Activated naive CD8-positive, alpha-beta T cell treated with anti-CD3 and anti-CD28 coated beads for 36 hours (primary cell): ENCODE results near the gene METTL16. TPM values are rescaled to one million over a fixed set of nuclear protein-coding genes. Genes with fewer than 3 reads are reported as not detected.

Experiments used
- DNase-seq: peaks from one replicate; pipeline ENCODE4 v3.0.0; 2021
- H3K27ac Mint-ChIP-seq: one replicate; pipeline ENCODE4 v1.8.0; 2022; ENCODE audit warnings: mild to moderate bottlenecking, moderate library complexity, mixed read lengths
- H3K27me3 Mint-ChIP-seq: one replicate; pipeline ENCODE4 v1.8.0; 2022; ENCODE audit warnings: mild to moderate bottlenecking, mixed read lengths
- H3K36me3 Mint-ChIP-seq: one replicate; pipeline ENCODE4 v1.8.0; 2021; ENCODE audit warnings: mild to moderate bottlenecking, mixed read lengths
- H3K4me1 Mint-ChIP-seq: one replicate; pipeline ENCODE4 v1.8.0; 2021; ENCODE audit warnings: mixed read lengths
- H3K4me3 Mint-ChIP-seq: one replicate; pipeline ENCODE4 v1.8.0; 2022; ENCODE audit warnings: mild to moderate bottlenecking, moderate library complexity, mixed read lengths
- H3K9me3 Mint-ChIP-seq: one replicate; pipeline ENCODE4 v1.8.0; 2022; ENCODE audit warnings: mixed read lengths
- total RNA-seq, 2 experiments: library from RNA; stranded (reverse); gene quantifications; one replicate each; pipeline ENCODE4 v1.2.3, GENCODE V29; 2021

The METTL16 gene
- total RNA-seq, 2 experiments from 2014 or later: 61.7 to 66.5 TPM

DNA sequence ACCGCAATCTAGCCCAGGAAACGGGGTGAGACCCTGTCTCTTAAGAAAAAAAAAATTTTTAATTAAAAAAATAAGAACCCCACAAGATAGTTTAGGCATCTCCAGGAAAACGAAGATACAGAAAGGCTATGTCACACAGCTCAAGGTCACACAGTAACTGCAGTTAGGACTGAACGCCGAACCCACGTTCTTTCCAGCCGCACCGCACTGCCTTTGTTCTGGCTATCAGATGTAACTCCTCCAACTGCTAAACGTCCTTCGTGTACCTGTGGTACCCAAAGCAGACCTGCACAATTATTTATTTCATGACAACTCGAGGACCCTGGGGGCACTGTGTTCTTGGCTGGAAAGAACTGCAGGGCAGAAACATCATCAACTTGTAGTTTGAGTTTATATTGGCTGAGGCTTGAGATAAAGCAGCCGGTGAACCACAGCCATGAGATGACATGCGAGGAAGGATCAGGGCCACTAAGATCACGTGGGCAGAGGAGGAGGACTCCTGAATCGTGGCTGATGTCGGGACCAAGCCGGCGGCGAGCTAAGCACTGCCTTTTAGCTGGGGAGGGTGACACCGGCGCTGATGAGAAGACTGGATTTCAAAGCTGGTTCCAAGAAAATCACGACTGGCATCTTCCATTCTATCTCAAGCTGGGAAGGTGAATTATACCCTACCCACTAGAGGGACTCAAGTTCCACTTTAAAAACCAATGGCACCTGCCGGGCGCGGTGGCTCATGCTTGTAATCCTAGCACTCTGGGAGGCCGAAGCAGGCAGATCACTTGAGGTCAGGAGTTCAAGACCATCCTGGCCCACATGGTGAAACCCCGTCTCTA is 90.2 kb downstream of the METTL16 start:
- Mint-ChIP-seq H3K4me3 (no peak overlapping the region), H3K36me3 (peaks cover 3% of the 10 kb centered on the region), H3K9me3 (no peaks in the 10 kb centered on the region), H3K4me1 (peaks cover 2% of the 10 kb centered on the region), H3K27me3 (no peaks in the 10 kb centered on the region), H3K27ac (no peak overlapping the region)
- no peak for DNase-seq

- no peaks in the 10 kb centered on the region for H3K27me3 Mint-ChIP-seq
- H3K36me3 Mint-ChIP-seq: no peaks in the 10 kb centered on the region
- H3K4me1 Mint-ChIP-seq: peaks cover 2% of the 10 kb centered on the region
- H3K4me3 Mint-ChIP-seq: no peak overlapping the region
- no peak for DNase-seq
- no peaks in the 10 kb centered on the region for H3K9me3 Mint-ChIP-seq
- no peak overlapping the region for H3K27ac Mint-ChIP-seq
These were observed 91.5 kb downstream of the METTL16 start for GRCh38 chr17:2420176-2420575.

DNA sequence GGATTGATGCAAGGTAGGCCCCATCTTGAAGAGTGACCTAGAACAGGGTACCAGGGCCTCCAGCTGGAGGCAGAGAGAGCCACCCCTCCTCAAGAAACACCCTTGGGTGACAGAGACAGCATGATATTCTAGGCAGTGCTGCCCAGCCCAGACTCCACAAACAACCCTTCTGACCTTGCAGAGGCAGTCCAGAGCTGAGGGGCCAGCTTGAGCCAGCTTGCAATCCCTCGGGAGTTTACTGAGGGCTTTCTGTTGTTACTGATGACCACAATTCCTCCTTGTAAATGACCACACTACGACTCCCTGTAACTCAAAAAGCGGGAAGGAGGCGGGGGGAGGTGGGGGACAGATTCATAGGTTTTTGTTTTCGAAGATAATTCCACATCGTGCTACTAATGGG is 92.2 kb downstream of the METTL16 start:
- Mint-ChIP-seq H3K9me3 (no peaks in the 10 kb centered on the region), H3K27ac (no peak overlapping the region), H3K27me3 (no peaks in the 10 kb centered on the region), H3K4me3 (no peak overlapping the region), H3K36me3 (no peaks in the 10 kb centered on the region), H3K4me1 (peaks cover 2% of the 10 kb centered on the region)
- DNase-seq: no peak

DNA sequence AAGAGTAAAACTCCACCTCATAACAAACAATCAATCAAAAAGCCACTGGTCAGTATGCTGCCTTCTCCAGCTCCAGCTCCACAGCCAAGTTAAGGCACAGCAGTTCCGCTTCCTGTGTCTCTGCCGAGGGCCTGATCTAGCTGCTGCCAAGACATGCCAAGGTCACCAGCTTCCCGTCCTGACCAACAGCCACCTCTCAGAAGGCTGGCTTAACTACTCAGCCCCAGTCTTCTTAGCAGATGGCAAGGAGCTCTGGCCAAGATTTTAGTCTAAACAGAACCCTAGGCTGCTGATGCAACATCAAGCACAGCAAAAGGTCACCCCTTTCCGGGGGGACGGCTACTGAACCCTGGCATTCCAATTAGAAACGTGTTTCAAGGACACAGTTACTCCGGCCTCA is 93.1 kb downstream of the METTL16 start:
- peaks cover 5% of the 10 kb centered on the region for H3K36me3 Mint-ChIP-seq
- H3K27me3 Mint-ChIP-seq: no peaks in the 10 kb centered on the region
- no peaks in the 10 kb centered on the region for H3K9me3 Mint-ChIP-seq
- H3K4me1 Mint-ChIP-seq: peaks cover under 1% of the 10 kb centered on the region
- DNase-seq: no peak
- peak overlapping the region; percentile 51 for H3K27ac Mint-ChIP-seq
- no peak overlapping the region for H3K4me3 Mint-ChIP-seq

DNA sequence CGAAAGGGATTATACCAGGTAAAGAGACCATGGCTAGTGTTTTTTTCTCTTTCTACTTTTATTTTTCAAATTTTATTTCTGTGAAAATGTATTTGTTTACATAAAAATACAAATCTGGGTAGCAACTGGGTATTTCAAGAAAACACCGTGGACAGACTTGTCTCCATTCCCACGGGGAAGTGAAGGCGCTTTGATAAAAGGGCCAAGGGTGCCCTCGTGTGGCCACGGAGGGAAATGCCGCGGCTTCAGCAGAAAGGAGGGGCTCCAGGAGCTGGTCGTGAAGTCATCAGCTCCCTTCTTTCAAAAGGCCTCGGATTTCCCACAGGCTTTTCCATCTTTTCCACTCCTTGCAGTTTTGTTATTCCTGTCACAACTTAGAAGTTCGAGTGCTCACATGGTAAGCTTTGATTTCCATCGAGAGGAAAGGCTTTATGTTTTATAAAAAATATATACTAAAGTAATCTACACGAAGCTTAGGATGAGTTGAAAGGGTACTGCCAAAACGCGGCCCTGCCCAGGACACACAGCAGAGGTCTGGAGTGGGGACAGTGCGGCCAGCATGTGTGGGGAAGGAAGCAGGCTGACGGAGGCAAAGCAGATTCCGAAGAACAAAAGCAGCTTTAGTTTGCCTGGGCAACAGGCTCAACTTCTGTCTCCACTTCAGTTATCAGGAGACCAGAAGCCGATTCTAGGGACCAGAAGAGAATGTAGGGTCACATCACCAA is 95.5 kb downstream of the METTL16 start:
- H3K4me3 Mint-ChIP-seq: no peak overlapping the region
- no peaks in the 10 kb centered on the region for H3K4me1 Mint-ChIP-seq
- DNase-seq: peak; percentile 74
- H3K27me3 Mint-ChIP-seq: no peaks in the 10 kb centered on the region
- no peak overlapping the region for H3K27ac Mint-ChIP-seq
- H3K9me3 Mint-ChIP-seq: no peaks in the 10 kb centered on the region
- peaks cover 5% of the 10 kb centered on the region for H3K36me3 Mint-ChIP-seq

DNA sequence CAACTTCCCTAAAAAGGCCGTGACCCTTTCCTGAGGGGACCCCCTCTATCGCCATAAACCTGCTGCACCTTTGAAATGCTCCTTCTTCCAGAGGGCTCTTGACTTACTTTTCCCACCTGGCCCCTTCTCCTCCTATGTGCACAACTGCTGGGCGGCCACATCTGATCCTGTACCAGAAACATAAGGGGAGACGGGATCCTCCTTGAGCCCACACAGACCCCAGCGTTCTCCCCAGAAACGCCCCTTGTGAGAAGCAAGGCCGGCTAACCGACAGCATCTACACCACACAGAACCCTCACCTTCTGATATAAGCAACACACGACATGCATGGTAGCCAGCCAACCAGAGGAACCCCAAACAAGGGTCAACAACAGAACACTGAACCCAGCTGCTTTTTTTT is 96.6 kb downstream of the METTL16 start:
- H3K27me3 Mint-ChIP-seq: no peaks in the 10 kb centered on the region
- no peak overlapping the region for H3K27ac Mint-ChIP-seq
- peaks cover 7% of the 10 kb centered on the region for H3K36me3 Mint-ChIP-seq
- H3K4me1 Mint-ChIP-seq: no peaks in the 10 kb centered on the region
- no peak overlapping the region for H3K4me3 Mint-ChIP-seq
- H3K9me3 Mint-ChIP-seq: no peaks in the 10 kb centered on the region
- DNase-seq: no peak

DNA sequence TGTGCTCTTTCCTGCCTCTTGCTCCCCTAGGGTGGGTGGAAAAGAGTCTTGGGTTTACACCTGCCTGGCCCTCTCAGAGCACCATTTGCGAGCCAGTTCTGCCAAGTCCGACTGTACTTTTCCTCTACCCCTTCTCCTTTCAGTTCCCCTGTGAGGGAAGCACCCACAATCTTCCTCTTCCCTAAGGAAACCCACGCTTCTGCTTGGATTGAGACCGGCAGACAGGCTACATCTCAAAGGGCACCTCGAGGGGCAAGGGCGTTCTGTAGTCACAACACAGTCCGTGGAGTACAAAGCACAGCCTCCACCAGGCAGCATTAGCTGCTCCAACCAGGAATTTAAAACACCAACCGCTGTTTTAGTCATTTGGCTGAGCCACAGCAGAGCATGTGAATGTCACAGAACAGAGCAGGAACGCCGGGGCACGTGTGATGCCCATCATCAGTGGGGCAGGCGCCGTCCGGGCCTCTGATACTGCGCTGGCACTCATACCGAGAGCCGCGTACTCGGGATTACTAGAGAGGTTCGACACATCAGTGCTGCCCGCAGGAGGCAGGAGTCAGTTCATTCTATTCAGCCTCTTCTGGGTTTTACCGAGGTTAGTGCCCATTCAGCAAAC is 97.1 kb downstream of the METTL16 start:
- Mint-ChIP-seq H3K27ac (no peak overlapping the region), H3K4me3 (no peak overlapping the region)

DNA sequence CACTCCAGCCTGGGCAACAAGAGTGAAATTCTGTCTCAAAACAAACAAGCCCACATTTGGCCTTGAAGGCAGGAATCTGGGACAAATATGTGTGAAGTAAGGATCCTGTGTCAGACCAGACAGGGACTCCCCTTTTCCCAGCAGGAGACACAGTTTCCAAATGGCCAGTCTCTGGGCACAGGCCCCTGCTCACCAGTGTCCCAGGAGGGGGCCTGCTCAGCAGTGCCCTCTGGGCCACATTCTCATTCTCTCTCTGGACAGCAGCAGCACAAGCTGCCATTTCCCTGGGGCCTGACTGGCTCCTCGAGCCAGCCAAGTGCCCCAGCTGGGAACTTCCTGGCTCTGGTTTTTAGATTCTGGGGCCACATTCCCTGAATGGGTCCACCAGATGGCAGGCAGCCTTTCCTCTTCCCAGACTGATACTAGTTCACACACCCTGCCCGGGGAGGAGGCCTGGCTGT is 99.1 kb downstream of the METTL16 start:
- no peaks in the 10 kb centered on the region for H3K27me3 Mint-ChIP-seq
- no peaks in the 10 kb centered on the region for H3K4me1 Mint-ChIP-seq
- no peaks in the 10 kb centered on the region for H3K9me3 Mint-ChIP-seq
- no peak overlapping the region for H3K4me3 Mint-ChIP-seq
- H3K36me3 Mint-ChIP-seq: peaks cover 7% of the 10 kb centered on the region
- no peak for DNase-seq
- no peak overlapping the region for H3K27ac Mint-ChIP-seq

More for the DNA sequence above, 97.1 kb downstream of the METTL16 start:
- no peaks in the 10 kb centered on the region for H3K9me3 Mint-ChIP-seq
- peaks cover 7% of the 10 kb centered on the region for H3K36me3 Mint-ChIP-seq
- H3K27me3 Mint-ChIP-seq: no peaks in the 10 kb centered on the region
- H3K4me1 Mint-ChIP-seq: no peaks in the 10 kb centered on the region
- DNase-seq: no peak

DNA sequence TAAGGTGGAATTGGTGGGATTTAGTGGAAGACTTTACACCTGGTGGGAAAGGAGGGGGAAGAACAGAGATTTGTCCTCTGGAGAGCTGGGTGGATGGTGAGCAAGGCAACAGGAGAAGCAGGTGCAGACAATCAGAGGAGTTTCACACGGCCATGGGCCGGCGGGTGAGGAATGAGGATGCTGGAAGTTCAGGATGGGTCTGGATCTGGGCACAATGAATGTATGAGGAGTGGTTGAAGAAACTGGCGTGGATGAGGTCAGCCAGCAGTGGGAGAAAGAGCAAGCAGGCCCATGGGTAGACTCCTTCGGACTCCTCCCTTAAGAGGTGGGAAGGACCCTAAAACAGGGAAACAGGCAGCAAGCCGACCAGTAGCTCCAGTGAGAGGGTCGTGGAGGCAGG is 100.7 kb downstream of the METTL16 start:
- no peaks in the 10 kb centered on the region for H3K27me3 Mint-ChIP-seq
- peaks cover 6% of the 10 kb centered on the region for H3K4me1 Mint-ChIP-seq
- DNase-seq: no peak
- peaks cover 7% of the 10 kb centered on the region for H3K36me3 Mint-ChIP-seq
- no peaks in the 10 kb centered on the region for H3K9me3 Mint-ChIP-seq
- H3K27ac Mint-ChIP-seq: no peak overlapping the region
- no peak overlapping the region for H3K4me3 Mint-ChIP-seq

DNA sequence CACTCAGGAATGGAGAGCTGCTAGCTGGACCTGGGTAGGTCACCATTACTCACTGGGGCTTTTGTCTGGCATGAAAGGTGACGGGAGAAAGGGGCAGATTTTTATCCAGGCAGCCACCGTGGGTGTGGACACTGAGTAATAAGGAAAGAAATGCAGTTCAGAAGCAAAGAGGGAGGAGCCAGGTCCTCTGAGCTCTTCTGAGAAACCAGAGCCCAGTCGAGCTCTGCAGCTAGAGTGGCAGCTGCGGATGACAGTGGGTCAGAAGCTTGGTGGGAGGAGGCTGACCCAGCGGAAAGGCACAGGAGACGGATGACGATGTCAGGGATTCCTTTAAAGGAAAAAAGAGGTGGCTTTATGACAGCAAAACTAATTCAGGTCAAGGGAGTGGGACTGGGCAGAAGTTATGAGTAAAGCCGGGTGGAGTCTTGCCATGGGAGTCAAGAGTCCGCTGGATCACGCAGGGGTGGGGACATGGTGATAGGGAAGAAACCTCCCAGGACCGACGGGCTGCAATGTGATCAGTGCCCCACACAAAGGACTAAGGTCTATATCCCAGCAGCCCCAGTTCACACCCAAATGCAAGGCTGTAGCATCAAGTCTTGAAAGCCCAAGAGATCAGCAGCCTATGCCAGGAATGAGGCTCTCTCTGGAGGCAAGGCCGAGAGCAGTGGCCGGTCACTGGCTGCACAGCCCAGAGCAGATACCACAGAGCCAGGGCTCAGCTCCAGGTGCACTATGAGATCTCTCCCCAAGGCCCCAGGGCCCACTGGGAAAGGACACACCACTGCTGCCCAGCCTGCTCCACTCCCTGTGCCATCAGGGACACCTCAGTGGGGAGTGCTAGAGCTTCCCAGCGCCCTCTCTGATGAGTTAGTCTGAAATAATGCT is 104.5 kb downstream of the METTL16 start:
- Mint-ChIP-seq H3K4me3 (no peak overlapping the region), H3K9me3 (no peaks in the 10 kb centered on the region), H3K36me3 (peaks cover 2% of the 10 kb centered on the region), H3K27ac (peak overlapping the region; percentile 27), H3K27me3 (no peaks in the 10 kb centered on the region), H3K4me1 (peaks cover 27% of the 10 kb centered on the region)
- no peak for DNase-seq

DNA sequence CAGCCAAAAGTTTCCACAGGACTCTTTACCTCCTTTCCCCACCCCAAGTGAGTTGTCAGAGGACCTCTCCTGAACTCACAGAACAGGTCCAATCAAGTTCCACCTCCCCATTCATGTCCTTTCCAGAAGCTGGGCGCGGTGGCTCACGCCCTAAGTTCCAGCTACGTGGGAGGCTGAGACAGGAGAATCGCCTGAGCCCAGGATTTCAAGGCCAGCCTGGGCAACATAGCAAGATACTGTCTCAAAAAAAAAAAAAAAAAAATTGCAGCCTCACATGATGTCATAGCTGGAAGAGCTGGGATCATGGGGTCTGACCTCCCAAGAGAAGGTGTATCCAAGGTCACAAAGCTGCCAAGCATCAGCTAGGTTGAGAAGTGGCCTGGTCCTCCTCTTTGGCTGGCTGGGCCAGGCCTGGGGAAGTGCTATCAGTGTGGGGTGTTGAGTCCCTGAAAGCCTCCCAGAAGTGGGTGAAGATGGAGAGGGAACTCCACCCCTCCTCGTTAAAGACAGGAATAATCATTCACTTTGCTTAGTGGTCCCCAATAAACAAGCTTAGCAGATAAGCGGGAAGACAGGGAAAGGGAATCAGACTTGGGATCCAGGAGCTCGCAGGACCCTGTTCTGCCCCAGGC is 105.3 kb downstream of the METTL16 start:
- Mint-ChIP-seq H3K27ac (no peak overlapping the region), H3K27me3 (no peaks in the 10 kb centered on the region), H3K9me3 (no peaks in the 10 kb centered on the region), H3K36me3 (peaks cover 2% of the 10 kb centered on the region), H3K4me3 (no peak overlapping the region), H3K4me1 (peaks cover 30% of the 10 kb centered on the region)
- DNase-seq: no peak

DNA sequence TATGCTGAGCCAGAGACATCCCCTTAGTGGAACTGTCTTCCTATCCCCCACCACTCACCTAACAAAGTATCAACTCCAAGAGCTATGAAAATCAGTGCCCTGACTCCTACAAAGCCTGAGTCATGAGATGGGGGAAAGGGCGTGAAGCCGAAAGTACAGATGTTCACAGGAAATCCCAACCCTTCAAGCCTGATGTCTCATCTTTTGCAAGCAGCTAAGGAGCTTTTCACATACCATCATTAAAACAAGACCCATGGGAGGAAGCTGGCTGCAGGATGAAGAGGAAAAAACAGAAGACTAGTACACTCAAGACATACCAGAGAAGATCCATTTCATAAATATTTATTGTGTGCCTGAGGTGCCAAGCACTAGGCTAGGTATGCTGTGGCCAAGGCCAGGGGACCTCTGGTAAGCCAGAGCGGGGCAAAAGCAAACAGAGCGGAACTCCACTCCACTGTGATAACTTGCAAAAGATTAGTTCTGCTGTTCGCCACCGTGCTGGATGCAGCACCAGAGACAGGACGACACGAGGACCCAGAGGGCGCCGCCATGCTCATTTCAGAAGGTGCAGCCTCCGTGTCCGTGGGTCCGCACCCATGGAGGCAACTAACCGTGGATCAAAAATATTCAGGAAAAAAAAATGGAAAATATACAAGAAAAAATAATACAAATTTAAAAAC is 106.3 kb downstream of the METTL16 start:
- Mint-ChIP-seq H3K4me1 (peaks cover 30% of the 10 kb centered on the region), H3K4me3 (no peak overlapping the region), H3K27ac (no peak overlapping the region), H3K36me3 (no peaks in the 10 kb centered on the region), H3K27me3 (no peaks in the 10 kb centered on the region), H3K9me3 (no peaks in the 10 kb centered on the region)
- no peak for DNase-seq

DNA sequence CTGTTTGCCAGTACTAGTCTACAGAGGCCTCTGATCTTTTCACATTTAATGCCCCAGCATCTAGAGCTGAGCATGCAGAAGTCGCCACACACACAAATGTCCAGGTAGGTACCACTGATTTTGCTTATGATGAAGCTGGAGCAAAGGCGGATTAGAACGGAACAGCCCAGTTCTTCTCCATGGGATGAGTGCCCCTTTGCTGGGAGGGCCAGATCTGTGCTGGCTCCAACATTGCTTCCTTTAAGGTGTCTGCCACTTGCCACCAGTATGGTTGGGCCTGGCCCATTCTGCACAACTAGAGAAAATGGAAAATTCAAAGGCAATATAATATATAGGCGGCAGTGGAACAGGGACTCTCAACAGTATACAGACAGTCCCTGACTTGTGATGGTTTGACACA is 108.6 kb downstream of the METTL16 start:
- DNase-seq: no peak
- H3K4me3 Mint-ChIP-seq: no peak overlapping the region

DNA sequence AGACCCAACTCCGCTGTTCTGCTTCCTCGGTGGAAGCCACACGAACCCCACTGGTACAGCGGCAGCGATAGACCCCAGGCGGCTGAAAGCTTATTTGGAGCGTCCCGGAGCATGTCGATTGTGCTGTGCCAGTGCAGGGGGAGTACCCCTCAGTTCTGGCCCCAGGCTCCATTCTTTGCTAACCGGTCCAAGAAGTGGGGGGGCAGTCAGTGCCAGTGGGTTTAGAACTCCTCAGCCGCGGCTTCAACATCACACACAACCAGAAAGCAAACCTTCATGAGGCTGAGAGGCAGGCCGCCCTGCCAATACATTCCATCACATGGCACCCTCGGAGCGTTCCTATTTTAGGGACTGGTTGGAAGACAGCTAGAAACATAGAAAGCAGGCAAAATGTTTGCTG is 109.1 kb downstream of the METTL16 start:
- H3K27ac Mint-ChIP-seq: peak overlapping the region; percentile 72
- H3K4me3 Mint-ChIP-seq: peak overlapping the region; percentile 75
- no peak for DNase-seq
- H3K36me3 Mint-ChIP-seq: no peaks in the 10 kb centered on the region
- no peaks in the 10 kb centered on the region for H3K27me3 Mint-ChIP-seq
- H3K4me1 Mint-ChIP-seq: peaks cover 43% of the 10 kb centered on the region
- no peaks in the 10 kb centered on the region for H3K9me3 Mint-ChIP-seq

More for the DNA sequence above, 108.6 kb downstream of the METTL16 start:
- H3K27ac Mint-ChIP-seq: no peak overlapping the region
- peaks cover 38% of the 10 kb centered on the region for H3K4me1 Mint-ChIP-seq
- no peaks in the 10 kb centered on the region for H3K36me3 Mint-ChIP-seq
- no peaks in the 10 kb centered on the region for H3K9me3 Mint-ChIP-seq
- H3K27me3 Mint-ChIP-seq: no peaks in the 10 kb centered on the region
